PC-3 (cell line): ENCODE data around the gene FCRL6. TPM values are rescaled to one million over a fixed set of nuclear protein-coding genes. Genes with fewer than 3 reads are reported as not detected.

ENCODE experiments used
- ATAC-seq: fragments of 200-7000 bp; cut with Tn5 transposase; 2 replicates; pipeline ENCODE4 v1.9.1; 2020; ENCODE audit warnings: mild to moderate bottlenecking, moderate library complexity
- BruUV-seq: library from RNA; stranded (reverse); fragments of 400-500 nt; replicated peaks from 2 replicates; lab custom pipeline; 2021; lab: Mats Ljungman, UMichigan
- CTCF ChIA-PET: fragments of 300-600 bp; sonication (Branson Sonifier 250); formaldehyde crosslinking; loops from one replicate; lab custom pipeline; 2022; ENCODE audit warnings: antibody characterized with exemption; lab: Charles Lee
- POLR2A ChIA-PET: fragments of 300-600 bp; sonication (Branson Sonifier 250); formaldehyde crosslinking; loops from one replicate; lab custom pipeline; 2022; ENCODE audit warnings: antibody characterized with exemption; ENCODE audit not compliant: unreplicated experiment; lab: Charles Lee
- DNase-seq: peaks from one replicate; pipeline ENCODE4 v3.0.0-alpha.2; 2015
- H2AFZ ChIP-seq: fragments of 300-600 bp; sonication (generic); 2 replicates; pipeline ENCODE4 v1.6.0; 2016; ENCODE audit warnings: antibody characterized with exemption, low read length
- H3F3A ChIP-seq: fragments of 300-600 bp; sonication (generic); one replicate; pipeline ENCODE4 v1.6.0; 2017; ENCODE audit warnings: antibody characterized with exemption, low read length, control low read depth, mild to moderate bottlenecking; ENCODE audit not compliant: unreplicated experiment
- H3K27ac ChIP-seq: fragments of 300-600 bp; sonication (generic); 2 replicates; pipeline ENCODE4 v1.5.1; 2016; ENCODE audit warnings: mild to moderate bottlenecking, low read length
- H3K27me3 ChIP-seq: fragments of 300-600 bp; sonication (generic); 2 replicates; pipeline ENCODE4 v1.6.1; 2016; ENCODE audit warnings: low read length, mixed read lengths
- H3K36me3 ChIP-seq: fragments of 300-600 bp; sonication (generic); 2 replicates; pipeline ENCODE4 v1.6.1; 2016; ENCODE audit warnings: low read depth, mixed run types, low read length, mixed read lengths
- H3K4me1 ChIP-seq: fragments of 300-600 bp; sonication (generic); 2 replicates; pipeline ENCODE4 v1.5.1; 2016; ENCODE audit warnings: low read length; ENCODE audit not compliant: insufficient read depth
- H3K4me2 ChIP-seq: fragments of 300-600 bp; sonication (generic); 2 replicates; pipeline ENCODE4 v1.6.0; 2016; ENCODE audit warnings: low read length
- H3K4me3 ChIP-seq: fragments of 300-600 bp; sonication (generic); 2 replicates; pipeline ENCODE4 v1.5.1; 2016; ENCODE audit warnings: mild to moderate bottlenecking, low read length, mixed read lengths
- H3K79me2 ChIP-seq: fragments of 300-600 bp; sonication (generic); 2 replicates; pipeline ENCODE4 v1.6.1; 2017; ENCODE audit warnings: low read length, mixed read lengths
- H3K9ac ChIP-seq: fragments of 300-600 bp; sonication (generic); 2 replicates; pipeline ENCODE4 v1.6.0; 2016; ENCODE audit warnings: mild to moderate bottlenecking, low read length
- H3K9me2 ChIP-seq: fragments of 300-600 bp; sonication (generic); replicated peaks from 2 replicates; pipeline ENCODE4 v1.6.1; 2016; ENCODE audit warnings: mixed run types, low read length, mixed read lengths
- H3K9me3 ChIP-seq: fragments of 300-600 bp; sonication (generic); 2 replicates; pipeline ENCODE4 v1.6.1; 2016; ENCODE audit warnings: low read length, mixed read lengths
- H4K20me1 ChIP-seq: fragments of 300-600 bp; sonication (generic); 2 replicates; pipeline ENCODE4 v1.6.1; 2016; ENCODE audit warnings: low read length, mixed read lengths
- CTCF ChIP-seq: fragments of 300-600 bp; sonication (generic); conservative IDR thresholded peaks from 2 replicates; pipeline ENCODE4 v1.5.1; 2017; ENCODE audit warnings: antibody characterized with exemption, low read depth, mild to moderate bottlenecking, low read length
- EZH2 ChIP-seq: fragments of 300-600 bp; sonication (generic); IDR thresholded peaks from one replicate; pipeline ENCODE4 v1.6.1; 2017; ENCODE audit warnings: antibody characterized with exemption, mild to moderate bottlenecking, low read length; ENCODE audit not compliant: unreplicated experiment
- EZH2phosphoT487 ChIP-seq: fragments of 300-600 bp; sonication (generic); IDR thresholded peaks from 2 replicates; pipeline ENCODE4 v1.6.1; 2018; ENCODE audit warnings: mild to moderate bottlenecking, antibody characterized with exemption, low read length, borderline replicate concordance
- intact Hi-C: fragments of 100-400 bp; cut with micrococcal nuclease; formaldehyde crosslinking; loops from 2 replicates; pipeline ENCODE4 v1.9.0; 2023
- total RNA-seq: library from RNA; depleted of rRNA; stranded (reverse); fragments of >200 nt; gene quantifications from 2 replicates; pipeline ENCODE4 v1.2.3, GENCODE V29; 2014

Gene FCRL6
- total RNA-seq, 1 experiment from 2014 or later: not detected

DNA sequence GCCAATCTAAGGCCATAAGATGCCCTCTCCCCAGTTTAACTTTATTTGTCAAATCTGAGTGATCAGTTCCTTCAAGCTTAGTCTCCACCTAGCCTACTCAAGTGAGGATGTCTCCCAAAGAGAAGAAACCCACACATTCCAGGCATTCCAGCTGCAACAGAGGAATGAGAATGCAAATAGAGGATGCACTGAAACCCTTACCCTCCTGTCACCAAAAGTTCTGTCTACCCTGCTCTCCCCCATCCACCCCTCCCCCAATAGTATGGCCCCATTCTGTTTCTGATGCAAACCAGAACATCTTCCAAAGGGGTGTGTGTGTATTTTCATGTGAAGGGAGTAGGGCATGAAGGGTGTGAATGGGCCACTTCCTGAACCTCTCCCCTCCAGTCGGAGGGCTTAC is 18.4 kb upstream of the FCRL6 start:
- no peaks in the 10 kb centered on the region for H3K79me2 ChIP-seq
- H3K4me1 ChIP-seq: peaks cover 19% of the 10 kb centered on the region
- intact Hi-C loops: no loop called here
- no peak overlapping the region for H3K4me3 ChIP-seq
- no peak overlapping the region for H2AFZ ChIP-seq
- H4K20me1 ChIP-seq: no peaks in the 10 kb centered on the region
- ChIA-PET POLR2A (no interaction called here), CTCF (no interaction called here)
- TF ChIP-seq EZH2 (no peak), CTCF (no peak), EZH2phosphoT487 (no peak)
- H3K9me2 ChIP-seq: no peaks in the 10 kb centered on the region
- no peaks in the 10 kb centered on the region for H3K9me3 ChIP-seq
- no TSS peak for BruUV-seq
- no peaks in the 10 kb centered on the region for H3K27me3 ChIP-seq
- DNase-seq (no peak), ATAC-seq (no peak)
- no peak overlapping the region for H3K27ac ChIP-seq
- no peak overlapping the region for H3K9ac ChIP-seq
- H3K36me3 ChIP-seq: no peaks in the 10 kb centered on the region
- H3F3A ChIP-seq: no peaks in the 10 kb centered on the region
- no peak overlapping the region for H3K4me2 ChIP-seq

- ATAC-seq: no peak
- CTCF ChIA-PET: interaction anchor here (0.5 kb wide), 1 partner anchor 12 kb away, joined by 3 read pairs; no protein-coding TSS in a partner anchor
Observed at GRCh38 chr1:159786465-159786864, 15.7 kb upstream of the FCRL6 start.

More at GRCh38 chr1:159786465-159786864, 15.7 kb upstream of the FCRL6 start:
- intact Hi-C loops: no loop called here
- H3K27ac ChIP-seq: no peak overlapping the region
- BruUV-seq: no TSS peak
- H3K4me2 ChIP-seq: no peak overlapping the region
- no peak overlapping the region for H3K4me3 ChIP-seq
- no peak for TF ChIP-seq CTCF
- TF ChIP-seq EZH2: no peak
- TF ChIP-seq EZH2phosphoT487: no peak
- no peaks in the 10 kb centered on the region for H3F3A ChIP-seq
- no peak overlapping the region for H2AFZ ChIP-seq
- no peak for DNase-seq
- H3K36me3 ChIP-seq: no peaks in the 10 kb centered on the region
- H3K79me2 ChIP-seq: no peaks in the 10 kb centered on the region
- no peaks in the 10 kb centered on the region for H3K9me2 ChIP-seq
- 0 out of 2 replicates have a peak, but pooled peaks cover 5% of the 10 kb centered on the region for H3K4me1 ChIP-seq
- POLR2A ChIA-PET: no interaction called here
- H3K9ac ChIP-seq: no peak overlapping the region
- no peaks in the 10 kb centered on the region for H4K20me1 ChIP-seq
- H3K9me3 ChIP-seq: no peaks in the 10 kb centered on the region
- no peaks in the 10 kb centered on the region for H3K27me3 ChIP-seq
